ENCODE data around the gene CYB561. TPM values are rescaled to one million over a fixed set of nuclear protein-coding genes. Genes with fewer than 3 reads are reported as not detected.

Gene CYB561
- total and polyA plus RNA-seq, 9 of the 15 experiments (the other 6 are each of a cell fraction or from before 2014, with no cell fraction given) = 4.0 to 30.8 (median 17.4) TPM

DNA sequence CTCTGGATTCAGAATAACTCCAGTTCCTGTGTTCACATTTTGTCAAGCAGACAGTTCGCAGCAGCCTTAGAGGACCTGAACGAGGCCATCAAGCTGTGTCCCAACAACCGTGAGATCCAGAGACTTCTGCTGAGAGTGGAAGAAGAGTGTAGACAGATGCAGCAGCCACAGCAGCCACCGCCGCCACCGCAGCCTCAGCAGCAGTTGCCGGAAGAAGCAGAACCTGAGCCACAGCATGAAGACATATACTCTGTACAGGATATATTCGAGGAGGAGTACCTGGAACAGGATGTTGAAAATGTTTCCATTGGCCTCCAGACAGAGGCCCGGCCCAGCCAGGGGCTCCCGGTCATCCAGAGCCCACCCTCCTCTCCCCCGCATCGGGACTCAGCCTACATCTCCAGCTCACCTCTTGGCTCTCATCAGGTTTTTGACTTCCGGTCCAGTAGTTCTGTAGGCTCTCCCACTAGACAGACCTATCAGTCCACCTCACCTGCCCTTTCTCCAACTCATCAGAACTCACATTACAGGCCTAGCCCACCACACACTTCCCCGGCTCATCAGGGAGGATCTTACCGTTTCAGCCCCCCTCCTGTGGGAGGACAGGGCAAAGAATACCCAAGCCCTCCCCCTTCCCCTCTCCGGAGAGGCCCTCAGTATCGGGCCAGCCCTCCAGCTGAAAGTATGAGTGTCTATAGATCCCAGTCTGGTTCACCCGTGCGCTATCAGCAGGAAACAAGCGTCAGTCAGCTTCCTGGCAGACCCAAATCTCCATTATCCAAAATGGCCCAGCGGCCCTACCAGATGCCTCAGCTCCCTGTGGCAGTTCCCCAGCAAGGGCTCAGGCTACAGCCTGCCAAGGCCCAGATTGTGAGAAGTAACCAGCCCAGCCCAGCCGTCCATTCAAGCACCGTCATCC, 25.9 kb downstream of the CYB561 start (continued):
- TF ChIP-seq VEZF1 (CRISPR knock-in tag; IDR thresholded peaks at IDR 0.05) (peak; percentile 54), POLR3G (IDR thresholded peaks at IDR 0.05; ENCODE audit: extremely low read depth, insufficient read length, insufficient replicate concordance) (no peak), BRF2 (IDR thresholded peaks at IDR 0.05; ENCODE audit: borderline replicate concordance, insufficient read depth, insufficient read length) (no peak), ZHX1 (conservative IDR thresholded peaks at IDR 0.05; ENCODE audit: low read length) (no peak), TFAP4 (CRISPR knock-in tag; IDR thresholded peaks at IDR 0.05; ENCODE audit: borderline replicate concordance) (peak; percentile 72), NFATC3 (IDR thresholded peaks at IDR 0.05) (no peak), HMGN3 (IDR thresholded peaks at IDR 0.05; ENCODE audit: borderline replicate concordance, extremely low read depth, insufficient read length, low read depth, low read length) (no peak), ZNF316 (IDR thresholded peaks at IDR 0.05) (no peak; the same call in 1 of the 2 replicates), C11orf30 (IDR thresholded peaks at IDR 0.05; ENCODE audit: low read depth) (peak; percentile 29; the same call in 1 of the 2 replicates), PTRF (tag; IDR thresholded peaks at IDR 0.05) (no peak), ZKSCAN1 (IDR thresholded peaks at IDR 0.05; ENCODE audit: low read depth, low read length) (no peak; the same call in 1 of the 2 replicates), LARP7 (IDR thresholded peaks at IDR 0.05) (no peak), U2AF1 (optimal IDR thresholded peaks at IDR 0.05; ENCODE audit: low read depth, low read length) (no peak), L3MBTL2 (IDR thresholded peaks at IDR 0.05) (no peak), ZNF324 (CRISPR knock-in tag; IDR thresholded peaks at IDR 0.05) (no peak)
- TF ChIP-seq, protein P1, sequence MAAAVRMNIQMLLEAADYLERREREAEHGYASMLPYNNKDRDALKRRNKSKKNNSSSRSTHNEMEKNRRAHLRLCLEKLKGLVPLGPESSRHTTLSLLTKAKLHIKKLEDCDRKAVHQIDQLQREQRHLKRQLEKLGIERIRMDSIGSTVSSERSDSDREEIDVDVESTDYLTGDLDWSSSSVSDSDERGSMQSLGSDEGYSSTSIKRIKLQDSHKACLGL (CRISPR knock-in tag; IDR thresholded peaks at IDR 0.05; ENCODE audit: borderline replicate concordance, poor library complexity, severe bottlenecking) = no peak
- TF ChIP-seq, protein P2, sequence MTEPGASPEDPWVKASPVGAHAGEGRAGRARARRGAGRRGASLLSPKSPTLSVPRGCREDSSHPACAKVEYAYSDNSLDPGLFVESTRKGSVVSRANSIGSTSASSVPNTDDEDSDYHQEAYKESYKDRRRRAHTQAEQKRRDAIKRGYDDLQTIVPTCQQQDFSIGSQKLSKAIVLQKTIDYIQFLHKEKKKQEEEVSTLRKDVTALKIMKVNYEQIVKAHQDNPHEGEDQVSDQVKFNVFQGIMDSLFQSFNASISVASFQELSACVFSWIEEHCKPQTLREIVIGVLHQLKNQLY (CRISPR knock-in tag; conservative IDR thresholded peaks at IDR 0.05) = no peak
